Bronchial epithelial cell (primary cell): ENCODE data around the gene PCARE. TPM values are rescaled to one million over a fixed set of nuclear protein-coding genes. Genes with fewer than 3 reads are reported as not detected.
"Not testable (repeated sequence)": the region's sequence is repeated elsewhere in the genome, so short reads cannot be mapped to it uniquely, and the experiment has no call there.

Source experiments
- DNase-seq: peaks from one replicate; pipeline ENCODE4 v3.0.0-alpha.2; 2010; ENCODE audit warnings: low read depth
- FAIRE-seq: peaks from 2 replicates; lab custom pipeline; 2011; peaks lifted over from hg19 to GRCh38; lab: Jason Lieb, UNC
- H3K27me3 ChIP-seq: 2 replicates; pipeline ENCODE4 v1.5.1; 2011; ENCODE audit warnings: low read length; ENCODE audit not compliant: control insufficient read depth, insufficient read depth
- H3K36me3 ChIP-seq: 2 replicates; pipeline ENCODE4 v1.5.1; 2011; ENCODE audit warnings: low read length; ENCODE audit not compliant: control insufficient read depth, insufficient read depth
- H3K4me3 ChIP-seq: 2 replicates; pipeline ENCODE4 v1.5.1; 2011; ENCODE audit warnings: mild to moderate bottlenecking, low read depth, low read length, control low read depth
- CTCF ChIP-seq: IDR thresholded peaks from 2 replicates; pipeline ENCODE4 v1.5.1; 2011; ENCODE audit warnings: mild to moderate bottlenecking, moderate library complexity, low read length, control low read depth, inconsistent platforms; ENCODE audit not compliant: insufficient read depth, severe bottlenecking
- total RNA-seq: library from RNA; depleted of rRNA; stranded (reverse); fragments of >200 nt; gene quantifications from 2 replicates; pipeline ENCODE4 v1.2.1, GENCODE V29; 2014

PCARE gene
- total RNA-seq, 1 donor from 2014 or later, result not detected

GRCh38 chr2:29106256-29106655, 31.9 kb upstream of the PCARE start:
- H3K27me3 ChIP-seq, result no peaks in the 10 kb centered on the region
- DNase-seq (no peak), FAIRE-seq (no peak)
- no peak for TF ChIP-seq CTCF
- no peak overlapping the region for H3K4me3 ChIP-seq
- no peaks in the 10 kb centered on the region for H3K36me3 ChIP-seq

- no peak for TF ChIP-seq CTCF
- Histone ChIP-seq H3K4me3 (no peak overlapping the region), H3K36me3 (no peaks in the 10 kb centered on the region), H3K27me3 (no peaks in the 10 kb centered on the region)
- no peak for FAIRE-seq
- DNase-seq, result no peak
Measured at GRCh38 chr2:29105375-29105774, 31.1 kb upstream of the PCARE start.

GRCh38 chr2:29104688-29105087, 30.4 kb upstream of the PCARE start:
- TF ChIP-seq CTCF, result no peak
- no peak for DNase-seq
- H3K4me3 ChIP-seq, result no peak overlapping the region
- no peaks in the 10 kb centered on the region for H3K36me3 ChIP-seq
- FAIRE-seq, result no peak
- H3K27me3 ChIP-seq, result no peaks in the 10 kb centered on the region

GRCh38 chr2:29100564-29100963, 26.2 kb upstream of the PCARE start:
- H3K36me3 ChIP-seq, result no peaks in the 10 kb centered on the region
- H3K4me3 ChIP-seq, result no peak overlapping the region
- no peak for FAIRE-seq
- no peak for TF ChIP-seq CTCF
- no peak for DNase-seq
- no peaks in the 10 kb centered on the region for H3K27me3 ChIP-seq

GRCh38 chr2:29097569-29097968, 23.2 kb upstream of the PCARE start:
- no peak for FAIRE-seq
- DNase-seq, result no peak
- TF ChIP-seq CTCF, result no peak
- Histone ChIP-seq H3K36me3 (no peaks in the 10 kb centered on the region), H3K4me3 (no peak overlapping the region), H3K27me3 (no peaks in the 10 kb centered on the region)

GRCh38 chr2:29096969-29097368, 22.6 kb upstream of the PCARE start:
- FAIRE-seq (no peak), DNase-seq (no peak)

GRCh38 chr2:29090311-29090710, 16.0 kb upstream of the PCARE start:
- H3K36me3 ChIP-seq, H3K27me3 ChIP-seq, DNase-seq, FAIRE-seq, H3K4me3 ChIP-seq: not testable (repeated sequence)

More at GRCh38 chr2:29096969-29097368, 22.6 kb upstream of the PCARE start:
- H3K36me3 ChIP-seq, result no peaks in the 10 kb centered on the region
- TF ChIP-seq CTCF, result no peak
- no peak overlapping the region for H3K4me3 ChIP-seq
- no peaks in the 10 kb centered on the region for H3K27me3 ChIP-seq
